HG02642 (cell line): ENCODE measurements around the gene R3HCC1L.
"Not testable (repeated sequence)": the region's sequence is repeated elsewhere in the genome, so short reads cannot be mapped to it uniquely, and the experiment has no call there.

Experiments
- ATAC-seq: cut with Tn5 transposase; IDR thresholded peaks from one replicate; pipeline ENCODE4 v1.9.1; 2021; ENCODE audit warnings: mild to moderate bottlenecking; ENCODE audit not compliant: unreplicated experiment, poor library complexity

The R3HCC1L gene

DNA sequence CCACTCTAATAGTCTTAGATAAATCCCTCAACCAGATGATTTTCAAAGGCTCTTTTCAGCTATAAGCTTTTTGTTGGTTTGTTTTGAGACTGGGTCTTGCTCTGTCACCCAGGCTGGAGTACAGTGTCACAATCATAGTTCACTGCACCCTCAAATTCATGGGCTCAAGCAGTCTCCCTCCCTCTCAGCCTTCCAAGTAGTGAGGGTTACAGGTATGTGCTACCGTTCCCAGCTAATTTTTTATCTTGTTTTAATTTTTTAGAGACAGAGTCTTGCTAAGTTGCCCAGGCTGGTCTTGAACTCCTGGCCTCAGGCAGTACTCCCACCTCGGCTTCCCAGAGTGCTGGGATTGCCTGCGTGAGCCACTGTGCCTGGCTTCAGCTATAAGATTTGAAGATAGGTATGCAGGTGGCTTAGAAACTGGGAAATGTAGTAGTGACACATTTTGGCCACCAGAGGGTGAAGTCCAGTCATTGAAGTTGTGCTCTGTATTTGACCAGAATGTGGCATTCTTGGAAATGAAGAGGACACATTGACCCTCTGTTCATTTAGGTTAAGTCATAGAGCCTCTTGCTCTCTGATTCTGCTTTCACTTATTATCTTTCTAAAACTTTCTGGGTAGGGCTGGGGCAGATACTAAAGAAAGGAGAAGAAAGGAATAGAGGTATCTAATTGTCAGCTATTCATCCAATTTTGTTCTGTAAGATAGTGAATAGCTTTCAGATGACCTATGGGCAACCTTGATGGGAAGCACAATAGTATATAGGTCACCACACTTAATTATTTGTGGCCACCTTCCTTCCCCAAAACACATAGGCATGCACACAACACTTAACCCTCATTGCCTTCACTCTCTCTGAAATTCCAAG is 36.0 kb downstream of the R3HCC1L start:
- ATAC-seq = no peak

DNA sequence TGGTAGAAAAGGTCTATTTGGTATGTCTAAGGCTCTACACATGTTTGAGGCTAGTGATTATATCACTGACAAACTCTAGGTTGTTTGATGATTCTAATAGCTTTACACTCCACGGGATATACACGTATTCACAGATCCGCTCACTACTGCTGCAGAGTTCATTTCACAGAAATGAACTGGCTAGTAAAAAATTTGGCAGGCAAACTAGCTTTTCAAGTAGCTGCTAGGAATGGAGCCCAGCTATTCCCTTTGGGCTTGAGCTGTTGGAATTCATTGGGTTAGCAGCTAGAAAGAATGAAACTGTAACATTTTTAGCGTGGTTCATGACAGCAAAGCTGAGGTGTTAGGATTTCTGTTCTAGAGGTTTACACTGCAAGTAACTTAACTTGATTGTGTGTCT is 37.6 kb downstream of the R3HCC1L start:
- ATAC-seq = no peak

DNA sequence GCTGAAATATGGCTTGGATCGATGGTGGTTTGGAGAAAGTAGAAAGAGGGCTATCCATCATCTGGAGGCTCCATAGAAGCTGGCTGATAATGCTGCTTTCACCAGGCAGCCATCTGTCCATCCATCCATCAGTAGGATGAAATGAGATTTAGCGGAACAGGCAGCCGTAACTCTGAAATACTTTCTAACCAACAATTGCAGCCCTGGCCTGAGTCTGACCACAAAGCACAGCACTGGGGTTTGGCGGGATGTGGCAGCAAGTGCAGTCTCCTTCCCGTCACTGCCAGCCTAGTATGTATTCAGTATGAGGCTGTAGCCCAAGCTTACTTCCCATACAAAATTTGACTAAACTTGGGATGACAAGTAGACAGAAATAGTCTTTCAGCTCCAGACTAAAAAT is 38.0 kb downstream of the R3HCC1L start:
- ATAC-seq = no peak

DNA sequence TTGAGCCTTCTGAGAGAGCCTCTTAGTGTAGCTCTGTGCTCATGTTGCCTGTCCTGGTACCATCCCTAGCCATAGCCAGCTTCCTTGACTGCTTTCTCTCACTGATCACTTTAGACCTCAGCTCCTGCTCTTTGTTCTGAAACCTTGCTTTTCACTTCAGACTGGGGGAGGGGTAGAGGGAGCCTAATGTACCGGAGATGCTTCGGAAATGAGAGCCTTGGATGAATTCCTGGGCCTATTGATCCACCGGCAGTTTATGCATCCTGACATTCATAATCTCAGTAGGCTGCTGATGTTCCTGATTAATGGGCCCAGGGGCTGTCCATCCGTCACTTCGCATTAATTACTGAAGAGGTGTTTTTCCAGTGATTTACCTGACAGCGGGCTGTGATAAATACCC is 38.8 kb downstream of the R3HCC1L start:
- ATAC-seq = no peak

DNA sequence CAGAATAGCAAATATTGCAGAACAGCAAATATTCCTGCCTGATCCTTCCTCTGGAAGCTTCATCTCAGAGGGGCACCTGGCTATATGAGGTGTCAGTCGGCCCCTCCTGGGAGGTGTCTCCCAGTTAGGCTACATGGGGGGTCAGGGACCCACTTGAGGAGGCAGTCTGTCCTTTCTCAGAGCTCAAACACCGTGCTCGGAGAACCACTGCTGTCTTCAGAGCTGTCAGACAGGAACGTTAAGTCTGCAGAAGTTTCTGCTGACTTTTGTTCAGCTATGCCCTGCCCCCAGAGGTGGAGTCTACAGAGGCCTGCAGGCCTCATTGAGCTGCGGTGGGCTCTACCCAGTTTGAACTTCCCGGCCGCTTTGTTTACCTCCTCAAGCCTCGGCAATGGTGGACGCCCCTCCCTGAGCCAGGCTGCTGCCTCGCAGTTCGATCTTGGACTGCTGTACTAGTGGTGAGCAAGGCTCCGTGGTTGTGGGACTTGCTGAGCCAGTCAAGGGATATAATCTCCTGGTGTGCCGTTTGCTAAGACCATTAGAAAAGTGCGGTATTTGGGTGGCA is 48.0 kb downstream of the R3HCC1L start:
- not testable (repeated sequence) for ATAC-seq

DNA sequence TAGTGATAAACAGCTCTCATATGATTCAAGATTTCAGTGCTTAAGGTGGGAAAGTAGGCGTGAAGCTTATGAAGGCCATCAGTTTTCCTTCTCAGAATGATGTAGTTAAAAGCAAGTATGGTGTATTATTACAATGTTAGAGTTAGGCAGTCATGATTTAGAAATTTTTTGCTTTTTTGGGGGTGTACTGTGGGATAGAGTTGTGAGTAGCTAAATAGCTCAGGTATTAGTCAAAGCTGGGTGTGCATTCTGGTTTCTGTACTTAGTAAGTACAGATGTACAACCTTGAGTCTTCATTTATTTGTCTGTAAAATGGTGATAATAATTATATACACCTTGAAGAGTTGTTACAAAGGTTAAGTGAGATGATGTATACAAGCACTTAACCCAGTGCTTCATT is 52.2 kb downstream of the R3HCC1L start:
- no peak for ATAC-seq

DNA sequence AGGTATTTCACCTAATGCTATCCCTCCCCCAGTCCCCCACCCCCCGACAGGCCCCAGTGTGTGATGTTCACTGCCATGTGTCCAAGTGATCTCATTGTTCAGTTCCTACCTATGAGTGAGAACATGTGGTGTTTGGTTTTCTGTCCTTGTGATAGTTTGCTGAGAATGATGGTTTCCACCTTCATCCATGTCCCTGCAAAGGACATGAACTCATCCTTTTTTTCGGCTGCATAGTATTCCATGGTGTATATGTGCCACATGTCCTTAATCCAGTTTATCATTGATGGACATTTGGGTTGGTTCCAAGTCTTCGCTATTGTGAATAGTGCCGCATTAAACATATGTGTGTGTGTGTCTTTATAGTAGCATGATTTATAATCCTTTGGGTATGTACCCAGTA is 56.3 kb downstream of the R3HCC1L start:
- not testable (repeated sequence) for ATAC-seq

DNA sequence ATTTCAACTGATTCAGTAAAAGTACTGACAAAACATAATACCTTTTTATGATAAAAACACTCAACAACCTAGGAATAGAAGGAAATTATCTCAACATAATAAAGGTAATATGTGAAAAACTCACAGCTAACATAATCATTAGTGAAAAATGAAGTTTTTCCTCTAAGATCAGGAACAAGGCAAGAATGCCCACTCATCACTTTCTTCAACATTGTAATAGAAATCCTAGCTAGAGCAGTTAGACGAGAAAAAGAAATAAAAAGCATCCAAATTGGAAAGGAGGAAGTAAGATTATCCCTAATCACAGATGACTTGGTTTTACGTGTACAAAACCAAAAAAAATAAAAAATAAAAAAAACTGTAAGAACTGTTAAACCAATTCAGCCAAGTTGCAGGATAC is 58.6 kb downstream of the R3HCC1L start:
- ATAC-seq = no peak

DNA sequence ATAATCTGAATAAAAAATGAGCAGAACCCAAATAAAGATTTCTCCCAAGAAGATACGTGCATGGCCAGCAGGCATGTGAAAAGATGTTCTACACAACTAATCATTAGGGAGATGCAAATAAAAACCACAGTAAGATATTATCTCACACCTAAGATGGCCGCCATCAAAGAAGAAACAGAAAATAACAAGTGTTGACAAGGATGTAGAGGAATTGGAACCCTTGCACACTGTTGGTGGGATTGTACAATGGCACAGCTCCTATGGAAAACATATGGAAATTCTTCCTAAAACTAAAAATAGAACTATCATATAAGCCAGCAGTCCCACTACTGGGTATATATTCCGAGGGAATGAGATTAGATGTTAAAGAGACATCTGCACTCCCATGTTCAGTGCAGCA is 60.2 kb downstream of the R3HCC1L start:
- ATAC-seq = no peak

DNA sequence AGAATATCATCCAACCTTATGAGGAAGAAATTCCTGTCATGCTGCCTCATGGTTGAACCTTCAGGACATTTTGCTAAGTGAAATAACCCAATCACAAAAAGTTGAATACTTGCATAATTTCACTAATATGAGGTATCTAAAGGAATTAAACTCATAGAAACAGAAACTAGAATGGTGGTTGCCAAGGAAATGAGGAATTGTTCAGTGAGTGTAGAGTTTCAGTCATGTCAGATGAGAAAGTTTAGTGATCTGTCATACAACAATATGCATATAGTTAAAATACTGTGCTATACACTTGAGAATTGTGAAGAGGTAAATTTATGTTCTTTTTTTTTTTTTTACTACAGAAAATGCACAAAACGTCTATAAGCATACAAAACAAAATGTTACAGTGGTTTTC is 60.7 kb downstream of the R3HCC1L start:
- ATAC-seq = no peak

DNA sequence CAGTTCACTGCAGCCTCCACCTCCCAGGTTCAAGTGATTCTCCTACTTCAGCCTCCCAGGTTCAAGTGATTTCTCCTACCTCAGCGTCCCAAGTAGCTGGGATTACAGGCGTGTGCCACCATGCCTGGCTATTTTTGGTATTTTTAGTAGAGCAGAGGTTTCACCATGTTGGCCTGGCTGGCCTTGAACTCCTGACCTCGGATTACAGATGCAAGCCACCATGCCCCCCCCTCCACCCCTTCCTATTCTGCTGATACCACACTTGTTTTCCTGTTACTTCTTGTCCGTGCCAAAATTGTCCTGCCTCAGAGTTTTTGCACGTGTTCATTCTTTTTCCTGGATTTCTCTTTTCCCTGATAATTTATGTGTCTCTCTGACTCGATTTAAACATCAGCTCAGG is 62.5 kb downstream of the R3HCC1L start:
- no peak for ATAC-seq

DNA sequence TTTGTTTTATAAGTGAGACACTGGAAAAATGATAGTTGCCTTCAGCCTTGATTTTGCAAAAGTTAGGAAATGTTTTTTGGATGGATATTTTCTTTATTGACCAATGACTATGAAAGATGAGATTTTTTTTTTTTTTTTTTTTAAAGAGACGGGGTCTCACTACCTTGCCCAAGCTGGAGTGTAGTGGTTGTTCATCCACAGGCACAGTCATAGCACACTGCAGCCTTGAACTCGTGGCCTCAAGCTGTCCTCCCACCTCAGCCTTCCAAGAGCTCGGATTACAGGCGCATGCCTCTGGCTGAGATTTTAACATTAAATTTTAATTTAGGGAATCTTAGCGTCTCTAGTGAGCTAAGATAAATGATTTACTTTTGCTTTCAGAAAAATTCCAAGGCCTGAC is 67.3 kb downstream of the R3HCC1L start:
- ATAC-seq = no peak

DNA sequence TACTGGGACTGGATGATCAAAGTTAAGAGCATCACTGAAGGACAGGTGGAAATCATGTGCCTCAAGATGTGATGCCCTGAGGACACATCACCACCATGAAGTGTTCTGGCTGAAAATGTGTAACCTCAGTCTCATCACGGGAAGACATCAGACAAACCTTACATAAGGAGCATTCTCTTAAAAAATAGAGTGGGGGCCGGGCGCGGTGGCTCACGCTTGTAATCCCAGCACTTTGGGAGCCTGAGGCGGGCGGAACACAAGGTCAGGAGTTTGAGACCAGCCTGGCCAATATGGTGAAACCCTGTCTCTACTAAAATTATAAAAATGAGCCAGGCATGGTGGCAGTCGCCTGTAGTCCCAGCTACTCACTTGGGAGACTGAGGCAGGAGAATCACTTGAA is 67.9 kb downstream of the R3HCC1L start:
- no peak for ATAC-seq

DNA sequence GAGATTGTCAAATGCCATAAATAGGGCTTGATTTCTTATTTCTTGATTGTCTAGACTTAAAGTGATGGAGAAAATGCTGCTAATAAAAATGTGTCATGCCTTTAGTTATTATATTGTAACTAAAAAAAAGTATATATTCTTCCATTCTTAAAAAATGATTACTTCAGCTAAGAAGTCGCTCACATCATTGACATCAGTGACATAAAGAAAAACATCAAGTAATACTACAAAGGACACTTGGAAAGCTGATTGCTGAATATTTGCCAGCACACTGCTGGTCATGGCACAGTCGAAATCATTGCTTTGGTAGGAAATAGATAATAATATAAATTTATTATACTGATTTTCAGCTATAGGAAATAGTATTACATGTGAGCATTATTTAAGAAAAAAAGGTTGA is 70.9 kb downstream of the R3HCC1L start:
- no peak for ATAC-seq

DNA sequence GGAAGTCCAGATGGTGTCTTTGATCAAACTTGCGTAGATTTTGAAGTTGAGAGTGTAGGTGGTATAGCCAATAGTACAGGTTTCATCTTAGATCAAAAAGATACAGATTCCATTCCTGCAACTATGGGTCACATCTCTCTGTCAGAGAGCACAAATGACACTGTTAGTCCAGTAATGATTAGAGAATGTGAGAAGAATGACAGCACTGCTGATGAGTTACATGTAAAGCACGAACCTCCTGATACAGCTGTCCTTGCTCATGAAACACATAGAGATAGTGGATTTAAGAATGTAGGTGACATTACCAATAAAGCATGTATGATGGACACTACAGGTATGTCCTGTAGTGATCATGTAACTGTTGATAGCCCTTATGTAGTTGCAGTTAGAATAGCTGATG is 74.5 kb downstream of the R3HCC1L start:
- ATAC-seq = no peak

DNA sequence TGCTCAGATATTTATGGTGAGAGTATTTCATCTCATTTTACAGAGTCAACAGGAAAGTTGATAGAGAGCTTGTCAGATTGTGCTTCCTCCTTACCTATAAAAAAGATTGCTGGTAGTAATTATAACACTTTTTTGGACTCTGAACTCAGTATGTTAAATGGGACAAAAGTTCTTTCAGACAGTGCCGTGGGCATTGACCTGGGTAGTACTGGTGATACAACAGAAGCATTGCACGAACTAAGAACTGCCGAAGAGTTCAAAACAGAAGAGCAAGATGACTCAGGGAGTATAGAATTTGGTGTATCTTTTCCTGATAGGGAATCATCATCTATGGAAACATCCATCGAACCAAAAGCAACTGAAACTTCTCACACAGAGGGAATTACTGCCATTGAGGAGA is 75.0 kb downstream of the R3HCC1L start:
- ATAC-seq = no peak

DNA sequence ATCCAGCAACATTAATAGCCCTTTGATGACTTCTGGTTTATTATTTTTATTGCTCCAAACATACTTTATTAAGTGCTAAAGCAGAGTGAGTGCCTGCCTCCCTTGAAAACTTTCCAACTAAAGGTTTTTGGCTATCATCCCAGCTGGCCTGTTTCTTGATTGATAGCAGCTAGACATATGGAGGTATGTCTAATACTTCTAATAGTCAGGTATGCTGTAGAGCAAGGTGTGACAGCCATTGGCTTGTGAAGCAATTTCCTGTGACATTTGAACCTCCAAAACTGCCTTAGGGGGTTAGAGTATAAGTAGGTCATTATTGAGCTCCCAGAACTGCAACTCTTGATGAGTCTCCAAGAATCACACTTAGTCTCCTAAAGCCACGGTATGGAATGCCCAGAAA is 77.7 kb downstream of the R3HCC1L start:
- ATAC-seq = no peak

DNA sequence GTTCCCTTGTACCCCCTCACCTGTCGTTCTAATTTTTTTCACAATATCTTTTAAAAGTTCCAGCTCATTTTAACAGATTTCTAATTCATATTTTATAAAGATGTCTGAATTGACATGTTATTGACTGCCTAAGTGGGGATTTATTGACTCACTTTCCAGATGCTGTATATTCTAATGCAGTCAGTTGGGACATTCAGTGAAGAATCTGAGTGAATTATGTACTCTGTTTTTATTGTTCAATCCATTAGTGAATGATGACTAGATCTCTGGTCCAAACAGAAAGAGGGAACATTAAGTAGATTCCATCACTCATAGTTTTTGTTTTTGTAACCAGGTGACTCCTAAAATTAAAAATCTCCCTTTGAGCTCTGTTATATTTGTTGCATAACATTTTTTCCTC is 79.3 kb downstream of the R3HCC1L start:
- no peak for ATAC-seq

DNA sequence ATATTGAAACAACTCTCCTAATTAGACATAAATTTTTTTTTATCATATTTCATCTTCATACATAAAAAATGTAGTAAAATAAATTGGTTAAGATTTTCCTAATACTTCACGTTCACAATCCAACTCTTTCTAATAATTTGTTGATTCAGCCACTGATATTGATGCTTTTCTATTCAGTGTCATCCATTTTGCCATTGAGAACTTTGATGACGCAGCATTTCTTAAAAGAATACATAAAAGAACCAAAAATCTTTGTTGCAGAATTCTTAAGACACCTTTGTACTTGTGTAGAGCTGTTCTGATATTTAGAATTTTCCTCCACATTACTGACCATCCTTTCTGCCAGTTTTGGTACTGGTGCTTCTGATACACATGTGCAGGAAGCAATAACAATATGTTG is 80.9 kb downstream of the R3HCC1L start:
- ATAC-seq = no peak

DNA sequence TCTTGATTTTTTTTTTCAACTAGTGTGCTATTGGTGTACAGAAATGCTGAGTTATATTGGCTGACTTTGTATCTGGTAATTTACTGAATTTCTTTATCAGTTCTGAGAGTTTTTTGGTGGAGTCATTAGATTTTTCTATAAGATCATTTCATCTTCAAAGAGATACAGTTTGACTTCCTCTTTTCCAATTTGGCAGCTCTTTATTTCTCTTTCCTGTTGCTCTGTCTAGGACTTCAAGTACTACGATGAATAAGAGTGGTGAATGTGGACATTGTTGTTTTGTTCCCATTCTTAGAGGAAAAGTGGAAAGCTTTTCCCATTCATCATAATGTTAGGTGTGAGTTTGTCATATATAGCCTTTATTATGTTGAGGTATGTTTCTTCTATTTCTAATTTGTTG is 83.3 kb downstream of the R3HCC1L start:
- ATAC-seq = no peak

DNA sequence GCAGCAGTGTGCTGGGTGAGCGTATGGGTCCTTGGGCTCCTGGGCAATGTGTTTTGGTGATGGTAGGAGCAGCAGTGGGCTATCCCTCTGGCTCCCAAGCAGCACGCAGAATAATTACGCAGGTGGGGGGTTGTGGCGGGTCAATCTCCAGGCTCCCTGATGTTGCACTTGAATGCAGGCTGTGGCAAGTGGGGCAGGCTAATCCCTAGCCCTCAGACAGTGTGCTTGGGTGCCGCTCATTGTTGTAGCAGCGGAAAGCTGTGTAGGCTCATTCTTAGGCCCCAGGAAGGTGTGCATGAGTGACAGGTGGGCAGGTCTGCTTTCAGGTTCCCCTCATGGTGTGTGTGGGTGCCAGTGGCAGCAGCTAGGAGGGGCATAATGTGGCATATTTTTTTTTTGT is 89.4 kb downstream of the R3HCC1L start:
- ATAC-seq = no peak

DNA sequence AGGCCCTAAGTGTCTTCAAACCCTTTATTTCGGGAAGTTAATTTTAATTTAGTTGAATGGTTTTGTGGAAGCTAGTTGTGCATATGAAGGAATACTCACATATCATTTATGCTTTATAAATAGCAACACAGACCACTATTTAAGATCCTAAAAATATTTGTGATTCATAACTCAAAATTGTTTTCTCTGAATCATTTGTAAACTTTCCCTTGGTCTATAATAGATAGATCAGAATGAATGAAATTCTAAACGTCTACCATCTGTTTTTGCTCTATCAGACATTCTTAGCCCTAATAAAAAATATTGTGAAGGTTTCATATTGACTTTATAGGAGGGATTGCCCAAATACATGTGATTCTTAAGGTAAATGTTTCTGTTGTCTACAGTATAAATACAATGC is 90.1 kb downstream of the R3HCC1L start:
- no peak for ATAC-seq
